B cell (primary cell): ENCODE results near the gene GPBP1. TPM values are rescaled to one million over a fixed set of nuclear protein-coding genes. Genes with fewer than 3 reads are reported as not detected.

Source experiments
- ATAC-seq: fragments of 200-7000 bp; cut with Tn5 transposase; one replicate; pipeline ENCODE4 v1.10.0; 2021; ENCODE audit warnings: low read depth, mild to moderate bottlenecking, moderate number of reproducible peaks, moderate library complexity
- CTCF ChIA-PET: fragments of 350-600 bp; sonication (Branson Sonifier 250); formaldehyde crosslinking; loops from one replicate; lab custom pipeline; 2021; ENCODE audit warnings: antibody characterized with exemption, inconsistent platforms; lab: Charles Lee
- POLR2A ChIA-PET: fragments of 350-600 bp; sonication (Branson Sonifier 250); formaldehyde crosslinking; loops from one replicate; lab custom pipeline; 2021; ENCODE audit warnings: antibody characterized with exemption; lab: Charles Lee
- DNase-seq: peaks from one replicate; pipeline ENCODE4 v3.0.0; 2013
- H2AFZ ChIP-seq: 2 replicates; pipeline ENCODE4 v1.6.1; 2012; ENCODE audit warnings: mild to moderate bottlenecking, low read depth, low read length; ENCODE audit not compliant: insufficient read depth, poor library complexity, severe bottlenecking
- H3K27ac ChIP-seq, 2 donors: 1 replicate in 1 of 2; 2 replicates in 1 of 2; pipeline ENCODE4 v1.5.1; 2012 to 2013; ENCODE audit warnings: low read length in 2 of 2, mild to moderate bottlenecking in 2 of 2, moderate library complexity in 1 of 2
- H3K27me3 ChIP-seq, 4 experiments: fragments of 200-600 bp in 1 of 4; sonication (generic) in 1 of 4; replicated peaks in 1 of 4; 1 replicate in 2 of 4; 2 replicates in 2 of 4; pipeline versions ENCODE4 v1.6.1 to v1.7.0; 2013 to 2016; ENCODE audit warnings: low read length in 3 of 4, mild to moderate bottlenecking in 2 of 4, mixed read lengths in 1 of 4, moderate library complexity in 1 of 4; ENCODE audit not compliant: insufficient read depth in 4 of 4, control insufficient read depth in 3 of 4; ENCODE audit errors: control extremely low read depth in 1 of 4
- H3K36me3 ChIP-seq, 2 experiments: replicated peaks in 1 of 2; 1 replicate in 1 of 2; 2 replicates in 1 of 2; pipeline versions ENCODE4 v1.6.1 to v1.7.1; 2013; ENCODE audit warnings: low read length in 1 of 2; ENCODE audit not compliant: insufficient read depth in 2 of 2, control insufficient read depth in 1 of 2; ENCODE audit errors: control extremely low read depth in 1 of 2, extremely low read depth in 1 of 2
- H3K4me1 ChIP-seq, 2 donors: fragments of 200-600 bp in 1 of 2; sonication (generic) in 1 of 2; 1 replicate in 1 of 2; 2 replicates in 1 of 2; pipeline versions ENCODE4 v1.5.1 to v1.6.1; 2013 to 2017; ENCODE audit warnings: low read length in 2 of 2; ENCODE audit not compliant: control insufficient read depth in 2 of 2, insufficient read depth in 2 of 2
- H3K4me2 ChIP-seq: replicated peaks from 2 replicates; pipeline ENCODE3; 2012; ENCODE audit warnings: mild to moderate bottlenecking, low read depth, low read length; ENCODE audit not compliant: poor library complexity, severe bottlenecking
- H3K4me3 ChIP-seq, 5 experiments: fragments of 200-600 bp in 1 of 5; sonication (generic) in 1 of 5; 1 replicate in 3 of 5; 2 replicates in 2 of 5; pipeline versions ENCODE4 v1.5.1 to v1.7.0; 2011 to 2016; ENCODE audit warnings: low read length in 4 of 5, mild to moderate bottlenecking in 4 of 5, low read depth in 2 of 5, control low read depth in 1 of 5, moderate library complexity in 1 of 5; ENCODE audit not compliant: insufficient read depth in 1 of 5; ENCODE audit errors: control extremely low read depth in 1 of 5, extremely low read depth in 1 of 5
- H3K79me2 ChIP-seq: fragments of 200-600 bp; sonication (generic); one replicate; pipeline ENCODE4 v1.6.0; 2016; ENCODE audit warnings: low read length; ENCODE audit not compliant: control insufficient read depth, insufficient read depth
- H3K9ac ChIP-seq: fragments of 200-600 bp; sonication (generic); 2 replicates; pipeline ENCODE4 v1.6.1; 2017; ENCODE audit warnings: mild to moderate bottlenecking, low read length, moderate library complexity
- H3K9me3 ChIP-seq, 3 donors: one replicate each; pipeline versions ENCODE4 v1.6.1 to v1.7.1; 2013; ENCODE audit warnings: low read length in 2 of 3; ENCODE audit not compliant: control insufficient read depth in 2 of 3, insufficient read depth in 1 of 3; ENCODE audit errors: control extremely low read depth in 1 of 3
- H4K20me1 ChIP-seq: 2 replicates; pipeline ENCODE4 v1.6.0; 2012; ENCODE audit warnings: mild to moderate bottlenecking, low read length; ENCODE audit not compliant: insufficient read depth, control insufficient read depth, poor library complexity, severe bottlenecking
- H3K27ac Mint-ChIP-seq: one replicate; pipeline ENCODE4 v1.8.0; 2021; ENCODE audit warnings: mixed read lengths
- H3K27me3 Mint-ChIP-seq: one replicate; pipeline ENCODE4 v1.8.0; 2021; ENCODE audit warnings: mixed read lengths
- H3K4me1 Mint-ChIP-seq: one replicate; pipeline ENCODE4 v1.8.0; 2021; ENCODE audit warnings: mixed read lengths
- H3K4me3 Mint-ChIP-seq: one replicate; pipeline ENCODE4 v1.8.0; 2021; ENCODE audit warnings: mixed read lengths
- H3K9me3 Mint-ChIP-seq: one replicate; pipeline ENCODE4 v1.8.0; 2022; ENCODE audit warnings: mixed read lengths; ENCODE audit not compliant: insufficient read depth
- EZH2 ChIP-seq: IDR thresholded peaks from 2 replicates; pipeline ENCODE4 v1.6.1; 2012; ENCODE audit warnings: borderline replicate concordance, low read depth, mild to moderate bottlenecking, moderate library complexity, low read length; ENCODE audit not compliant: insufficient read depth, poor library complexity, severe bottlenecking
- WGBS: methylation state at CpG from one replicate; pipeline ENCODE4 v1.1.5; 2013; ENCODE audit warnings: missing lambda C conversion rate; ENCODE audit not compliant: insufficient coverage; 5-methylcytosine and 5-hydroxymethylcytosine counted together
- intact Hi-C: fragments of 100-400 bp; cut with micrococcal nuclease; formaldehyde crosslinking; loops from one replicate; pipeline ENCODE4 v1.10.0; 2022
- polyA plus RNA-seq: library from polyadenylated mRNA; depleted of rRNA; stranded (reverse); fragments of >200 nt; gene quantifications from 2 replicates; pipeline ENCODE4 v1.2.3, GENCODE V29; 2012
- total RNA-seq, 2 donors: library from RNA; stranded (reverse); fragments of 120-200 nt in 1 of 2; gene quantifications; 1 replicate in 1 of 2; 2 replicates in 1 of 2; pipeline versions ENCODE4 v1.2.3 to v1.2.4, GENCODE V29; 2013 to 2022
- TF ChIP-seq, protein P1 (sequence below): fragments of 200-600 bp; IDR thresholded peaks from one replicate; pipeline ENCODE4 v1.8.0; 2022; ENCODE audit warnings: antibody characterized with exemption, mild to moderate bottlenecking

Gene GPBP1
- total and polyA plus RNA-seq, 2 donors (not counting 1 experiment from before 2014, with no cell fraction given) = 30.9 to 152 TPM

DNA sequence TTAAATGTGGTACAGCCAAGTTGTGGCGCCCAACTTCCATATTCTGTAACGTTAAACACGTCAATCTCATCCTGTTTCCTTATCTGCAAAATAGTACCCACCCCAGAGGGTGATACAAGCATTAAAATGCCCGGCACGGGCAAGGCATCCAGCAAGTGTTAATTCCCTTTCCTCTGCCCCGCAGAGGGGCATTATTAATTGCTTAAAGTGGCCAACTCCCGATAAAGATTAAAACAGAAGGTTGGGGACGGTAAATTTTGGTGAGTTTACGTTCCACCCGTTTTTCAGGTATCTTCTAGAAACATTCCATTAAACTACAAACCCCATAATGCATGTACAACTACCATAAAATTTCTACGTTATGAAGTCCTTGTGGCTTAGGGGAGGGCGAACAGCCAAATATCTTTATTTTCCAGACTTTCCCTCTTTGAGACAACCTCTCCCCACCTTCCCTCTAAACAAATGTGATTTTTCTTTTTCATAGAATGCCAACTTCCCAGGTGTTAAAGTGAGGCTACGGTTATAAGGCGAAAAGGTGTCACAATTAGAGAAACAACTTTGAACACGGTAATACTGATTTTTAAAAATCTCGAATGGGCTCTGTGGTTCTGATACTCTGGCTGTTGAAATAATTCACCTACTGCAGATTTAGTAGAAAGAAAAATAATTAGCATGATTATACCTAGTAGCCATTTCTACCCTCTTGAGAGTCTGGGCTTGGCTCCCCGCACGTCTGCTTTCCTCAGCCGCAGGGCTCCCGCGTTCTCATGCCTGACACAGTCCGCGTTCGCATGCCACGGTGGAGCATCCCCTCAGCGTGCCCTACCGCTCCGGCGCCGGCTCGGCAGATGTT lies 1.2 kb upstream of the GPBP1 start:
- ChIA-PET CTCF (interaction anchor here (0.7 to 1.9 kb wide), 9 partner anchors 15 to 902 kb away, joined by 3 to 9 read pairs (median 5); partner anchors contain the start of gene SETD9), POLR2A (interaction anchor here (0.5 to 1.4 kb wide), 6 partner anchors 15 to 263 kb away, joined by 3 to 17 read pairs (median 6); partner anchors contain the start of gene SETD9)
- H3K4me3 ChIP-seq = peak overlapping the region; percentile 87 to 100 (median 97)
- H3K27me3 Mint-ChIP-seq = no peaks in the 10 kb centered on the region
- WGBS = 0% methylated on average over 18 of the region's 31 CpGs
- H3K27me3 ChIP-seq = no peaks in the 10 kb centered on the region
- H3K4me1 Mint-ChIP-seq = peaks cover 33% of the 10 kb centered on the region
- H2AFZ ChIP-seq = peak overlapping the region; percentile 71
- ATAC-seq (no peak), DNase-seq (peak; percentile 66)
- peak overlapping the region; percentile 97 for H3K9ac ChIP-seq
- H3K36me3 ChIP-seq = no peaks in the 10 kb centered on the region
- intact Hi-C loops = loop anchor here (1.0 to 10.0 kb wide), 13 partner anchors 34 to 1868 kb away; partner anchors contain the start of genes DHX29, MAP3K1, MIER3 and MTREX
- H3K4me3 Mint-ChIP-seq = peak overlapping the region; percentile 97
- peaks cover 61% of the 10 kb centered on the region for H3K79me2 ChIP-seq
- H3K4me2 ChIP-seq = peak overlapping the region; percentile 88
- peaks cover 13% of the 10 kb centered on the region for H4K20me1 ChIP-seq
- peaks cover 34 to 38% of the 10 kb centered on the region in 2 donors for H3K4me1 ChIP-seq
- TF ChIP-seq EZH2 = no peak
- TF ChIP-seq, protein P1, sequence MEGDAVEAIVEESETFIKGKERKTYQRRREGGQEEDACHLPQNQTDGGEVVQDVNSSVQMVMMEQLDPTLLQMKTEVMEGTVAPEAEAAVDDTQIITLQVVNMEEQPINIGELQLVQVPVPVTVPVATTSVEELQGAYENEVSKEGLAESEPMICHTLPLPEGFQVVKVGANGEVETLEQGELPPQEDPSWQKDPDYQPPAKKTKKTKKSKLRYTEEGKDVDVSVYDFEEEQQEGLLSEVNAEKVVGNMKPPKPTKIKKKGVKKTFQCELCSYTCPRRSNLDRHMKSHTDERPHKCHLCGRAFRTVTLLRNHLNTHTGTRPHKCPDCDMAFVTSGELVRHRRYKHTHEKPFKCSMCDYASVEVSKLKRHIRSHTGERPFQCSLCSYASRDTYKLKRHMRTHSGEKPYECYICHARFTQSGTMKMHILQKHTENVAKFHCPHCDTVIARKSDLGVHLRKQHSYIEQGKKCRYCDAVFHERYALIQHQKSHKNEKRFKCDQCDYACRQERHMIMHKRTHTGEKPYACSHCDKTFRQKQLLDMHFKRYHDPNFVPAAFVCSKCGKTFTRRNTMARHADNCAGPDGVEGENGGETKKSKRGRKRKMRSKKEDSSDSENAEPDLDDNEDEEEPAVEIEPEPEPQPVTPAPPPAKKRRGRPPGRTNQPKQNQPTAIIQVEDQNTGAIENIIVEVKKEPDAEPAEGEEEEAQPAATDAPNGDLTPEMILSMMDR = no peak
- no peaks in the 10 kb centered on the region for H3K9me3 Mint-ChIP-seq
- peak overlapping the region; percentile 98 to 100 for H3K27ac ChIP-seq
- H3K27ac Mint-ChIP-seq = peak overlapping the region; percentile 98
- peaks cover 0 to 4% (median 0%) of the 10 kb centered on the region in 3 donors for H3K9me3 ChIP-seq
